ENCODE measurements around the gene MAPK7. TPM values are rescaled to one million over a fixed set of nuclear protein-coding genes. Genes with fewer than 3 reads are reported as not detected.

The MAPK7 gene
- total and polyA plus RNA-seq, 2 donors (not counting 3 experiments of a cell fraction or from before 2014, with no cell fraction given) = 16.8 to 30.7 TPM

- ChIA-PET POLR2A (no interaction called here), CTCF (interaction anchor here (2.5 to 3.8 kb wide), 2 partner anchors 81 to 396 kb away, joined by 11 to 34 read pairs; no protein-coding TSS in a partner anchor)
- DNase-seq (ENCODE audit: low read depth, low spot score) (no peak), FAIRE-seq (no peak)
- peaks cover 6% of the 10 kb centered on the region for H3K4me1 ChIP-seq (ENCODE audit: control insufficient read depth, extremely low read depth, insufficient read depth, low read length)
- H3K79me2 ChIP-seq (ENCODE audit: control insufficient read depth, insufficient read depth, low read length) = no peaks in the 10 kb centered on the region
- no peaks in the 10 kb centered on the region for H3K27me3 ChIP-seq (ENCODE audit: control insufficient read depth in 2 of 2, insufficient read depth in 2 of 2, low read length in 2 of 2)
- no peaks in the 10 kb centered on the region for H3K9me1 ChIP-seq (replicated peaks; ENCODE audit: control insufficient read depth, extremely low read depth, insufficient read depth, low read length)
- BruUV-seq (replicated peaks) = no TSS peak
- no peak overlapping the region for H3K9ac ChIP-seq (replicated peaks; ENCODE audit: extremely low read depth, insufficient read depth, low read length)
- TF ChIP-seq GATA2 (IDR thresholded peaks at IDR 0.05; ENCODE audit: insufficient read depth, insufficient read length, low read depth, low read length) (no peak), MYC (IDR thresholded peaks at IDR 0.05; ENCODE audit: low read depth, low read length) (no peak), MAX (IDR thresholded peaks at IDR 0.05; ENCODE audit: insufficient read depth, insufficient read length) (no peak), JUN (IDR thresholded peaks at IDR 0.05; ENCODE audit: borderline replicate concordance, insufficient read depth, insufficient read length, low read depth) (no peak), EZH2 (IDR thresholded peaks at IDR 0.05; ENCODE audit: borderline replicate concordance, low read depth, low read length, severe bottlenecking) (no peak), POLR2AphosphoS5 (IDR thresholded peaks at IDR 0.05; ENCODE audit: insufficient read depth, low read depth, low read length) (no peak), POLR2A (IDR thresholded peaks at IDR 0.05; ENCODE audit: low read depth, low read length) (no peak), CTCF (IDR thresholded peaks at IDR 0.05; ENCODE audit: extremely low read depth in 1 of 2, insufficient read depth in 1 of 2, low read depth in 1 of 2, low read length in 2 of 2) (no peak), FOS (IDR thresholded peaks at IDR 0.05; ENCODE audit: borderline replicate concordance, insufficient read depth, low read length) (no peak)
- H3K36me3 ChIP-seq (ENCODE audit: control insufficient read depth in 2 of 2, extremely low read depth in 1 of 2, insufficient read depth in 2 of 2, low read length in 2 of 2) = no peaks in the 10 kb centered on the region
- H3K4me3 ChIP-seq (replicated peaks in 1 of 3; ENCODE audit: insufficient read depth in 1 of 3, low read depth in 1 of 3, low read length in 3 of 3) = no peak overlapping the region
- H4K20me1 ChIP-seq (replicated peaks; ENCODE audit: control insufficient read depth, extremely low read depth, insufficient read depth, low read length) = no peaks in the 10 kb centered on the region
- intact Hi-C loops (cut with micrococcal nuclease) (no loop called here), dilution Hi-C loops (cut with MboI; ENCODE audit: extremely low pct_ligation_motif_present, low sequenced_read_pairs) (no loop called here)
- H2AFZ ChIP-seq (ENCODE audit: low read depth, low read length) = no peak overlapping the region
- no peaks in the 10 kb centered on the region for H3K9me3 ChIP-seq (replicated peaks; ENCODE audit: control insufficient read depth, insufficient read depth, low read length)
- H3K4me2 ChIP-seq (ENCODE audit: insufficient read depth, low read length) = no peak overlapping the region
- H3K27ac ChIP-seq (ENCODE audit: insufficient read depth, low read depth, low read length) = no peak overlapping the region
Observed at GRCh38 chr17:19366637-19366972, 11.7 kb upstream of the MAPK7 start.

Measured in endothelial cell of umbilical vein (primary cell).